IMR-90 (cell line): ENCODE measurements around the gene C1QTNF1. TPM values are rescaled to one million over a fixed set of nuclear protein-coding genes. Genes with fewer than 3 reads are reported as not detected.

Source experiments
- ATAC-seq: fragments of 200-7000 bp; cut with Tn5 transposase; 2 replicates; pipeline ENCODE4 v1.9.1; 2020; ENCODE audit warnings: low read depth, mild to moderate bottlenecking, moderate library complexity
- BruUV-seq: library from RNA; stranded (reverse); fragments of 400-500 nt; replicated peaks from 2 replicates; lab custom pipeline; 2021; lab: Mats Ljungman, UMichigan
- CTCF ChIA-PET: fragments of 300-600 bp; formaldehyde crosslinking; extraction: SDS; loops from one replicate; lab custom pipeline; 2021; ENCODE audit warnings: antibody characterized with exemption; lab: Yijun Ruan, JAX
- POLR2A ChIA-PET: fragments of 300-600 bp; sonication (Branson Sonifier 250); formaldehyde crosslinking; loops from one replicate; lab custom pipeline; 2022; ENCODE audit warnings: antibody characterized with exemption; ENCODE audit not compliant: unreplicated experiment; lab: Charles Lee
- DNase-seq: peaks from one replicate; pipeline ENCODE4 v3.0.0; 2013
- H2AFZ ChIP-seq: replicated peaks from 2 replicates; pipeline ENCODE3; 2013; ENCODE audit warnings: low read length, mild to moderate bottlenecking; ENCODE audit not compliant: poor library complexity
- H2AK5ac ChIP-seq: 2 replicates; pipeline ENCODE4 v1.6.1; 2013; ENCODE audit warnings: low read depth, low read length, inconsistent platforms
- H2AK9ac ChIP-seq: replicated peaks from 2 replicates; pipeline ENCODE3; 2013; ENCODE audit warnings: mild to moderate bottlenecking, low read depth, low read length, moderate library complexity; ENCODE audit not compliant: poor library complexity
- H2BK120ac ChIP-seq: 2 replicates; pipeline ENCODE4 v1.6.1; 2013; ENCODE audit warnings: low read depth, low read length, inconsistent platforms
- H2BK15ac ChIP-seq: 3 replicates; pipeline ENCODE4 v1.6.1; 2013; ENCODE audit warnings: low read depth, low read length, inconsistent platforms
- H2BK20ac ChIP-seq: 2 replicates; pipeline ENCODE4 v1.6.1; 2013; ENCODE audit warnings: low read depth, mild to moderate bottlenecking, inconsistent platforms, low read length, moderate library complexity
- H2BK5ac ChIP-seq: 2 replicates; pipeline ENCODE4 v1.6.1; 2013; ENCODE audit warnings: mild to moderate bottlenecking, low read depth, low read length, inconsistent platforms; ENCODE audit not compliant: poor library complexity, severe bottlenecking
- H3K14ac ChIP-seq: replicated peaks from 2 replicates; pipeline ENCODE4 v1.6.1; 2013; ENCODE audit warnings: low read depth, low read length, inconsistent platforms
- H3K18ac ChIP-seq: 2 replicates; pipeline ENCODE4 v1.6.1; 2013; ENCODE audit warnings: low read depth, low read length, control low read depth
- H3K23ac ChIP-seq: 2 replicates; pipeline ENCODE4 v1.6.1; 2013; ENCODE audit warnings: low read depth, low read length, inconsistent platforms
- H3K27ac ChIP-seq: 2 replicates; pipeline ENCODE4 v1.5.1; 2013; ENCODE audit warnings: mild to moderate bottlenecking, control low read depth, low read length; ENCODE audit not compliant: insufficient read depth
- H3K27me3 ChIP-seq: 2 replicates; pipeline ENCODE4 v1.6.1; 2013; ENCODE audit warnings: low read length; ENCODE audit not compliant: control insufficient read depth, insufficient read depth
- H3K36me3 ChIP-seq: 2 replicates; pipeline ENCODE4 v1.6.1; 2013; ENCODE audit warnings: low read length, mixed read lengths; ENCODE audit not compliant: control insufficient read depth, insufficient read depth
- H3K4ac ChIP-seq: 2 replicates; pipeline ENCODE4 v1.6.1; 2013; ENCODE audit warnings: low read depth, low read length, inconsistent platforms
- H3K4me1 ChIP-seq: 2 replicates; pipeline ENCODE4 v1.6.1; 2013; ENCODE audit warnings: low read length, mixed read lengths; ENCODE audit not compliant: control insufficient read depth, insufficient read depth
- H3K4me2 ChIP-seq: 2 replicates; pipeline ENCODE4 v1.6.1; 2013; ENCODE audit warnings: low read depth, mild to moderate bottlenecking, control low read depth, low read length, moderate library complexity
- H3K4me3 ChIP-seq: 2 replicates; pipeline ENCODE4 v1.5.1; 2013; ENCODE audit warnings: low read depth, mild to moderate bottlenecking, control low read depth, low read length, moderate library complexity; ENCODE audit not compliant: insufficient read depth
- H3K56ac ChIP-seq: 2 replicates; pipeline ENCODE4 v1.6.1; 2013; ENCODE audit warnings: low read length, inconsistent platforms; ENCODE audit not compliant: insufficient read depth; ENCODE audit errors: extremely low read depth
- H3K79me1 ChIP-seq, 2 experiments: 2 replicates each; pipeline ENCODE4 v1.6.1; 2013; ENCODE audit warnings: low read length in 2 of 2, inconsistent platforms in 1 of 2, low read depth in 1 of 2
- H3K9ac ChIP-seq: 2 replicates; pipeline ENCODE4 v1.6.1; 2013; ENCODE audit warnings: low read depth, low read length, control low read depth
- H3K9me1 ChIP-seq: 2 replicates; pipeline ENCODE4 v1.6.1; 2013; ENCODE audit warnings: low read length, inconsistent platforms; ENCODE audit not compliant: insufficient read depth
- H3K9me3 ChIP-seq: 2 replicates; pipeline ENCODE4 v1.6.1; 2013; ENCODE audit warnings: low read length; ENCODE audit not compliant: control insufficient read depth, insufficient read depth
- H4K20me1 ChIP-seq: 2 replicates; pipeline ENCODE4 v1.6.1; 2013; ENCODE audit warnings: low read length, inconsistent platforms; ENCODE audit not compliant: insufficient read depth
- H4K5ac ChIP-seq: 2 replicates; pipeline ENCODE4 v1.6.1; 2013; ENCODE audit warnings: mild to moderate bottlenecking, low read depth, low read length, control low read depth
- H4K8ac ChIP-seq, 2 experiments: 2 replicates each; pipeline ENCODE4 v1.6.1; 2013; ENCODE audit warnings: low read depth in 2 of 2, low read length in 2 of 2, control low read depth in 1 of 2, inconsistent platforms in 1 of 2
- H4K91ac ChIP-seq: 2 replicates; pipeline ENCODE4 v1.6.1; 2013; ENCODE audit warnings: low read depth, low read length, inconsistent platforms; ENCODE audit not compliant: insufficient read depth
- CEBPB ChIP-seq: IDR thresholded peaks from 2 replicates; pipeline ENCODE4 v1.6.1; 2012; ENCODE audit warnings: low read depth, low read length, improper control_type of control experiment
- CHD1 ChIP-seq: IDR thresholded peaks from 2 replicates; pipeline ENCODE4 v1.6.1; 2012; ENCODE audit warnings: low read depth, low read length, improper control_type of control experiment
- MAFK ChIP-seq: IDR thresholded peaks from 2 replicates; pipeline ENCODE4 v1.6.1; 2012; ENCODE audit warnings: low read depth, low read length, improper control_type of control experiment
- MAZ ChIP-seq: IDR thresholded peaks from 2 replicates; pipeline ENCODE4 v1.6.1; 2012; ENCODE audit warnings: low read depth, mild to moderate bottlenecking, low read length, improper control_type of control experiment, moderate library complexity, borderline replicate concordance
- NFE2L2 ChIP-seq: fragments of 150-350 bp; IDR thresholded peaks from 2 replicates; pipeline ENCODE4 v1.6.1; 2016; ENCODE audit warnings: low read depth, mild to moderate bottlenecking, low read length
- POLR2A ChIP-seq: IDR thresholded peaks from 2 replicates; pipeline ENCODE4 v1.6.1; 2012; ENCODE audit warnings: mild to moderate bottlenecking, low read depth, low read length
- RAD21 ChIP-seq: IDR thresholded peaks from 2 replicates; pipeline ENCODE4 v1.6.1; 2012; ENCODE audit warnings: low read length, improper control_type of control experiment
- RCOR1 ChIP-seq: IDR thresholded peaks from 2 replicates; pipeline ENCODE4 v1.6.1; 2012; ENCODE audit warnings: mild to moderate bottlenecking, low read length, improper control_type of control experiment; ENCODE audit not compliant: insufficient replicate concordance
- RFX5 ChIP-seq: IDR thresholded peaks from 2 replicates; pipeline ENCODE4 v1.8.0; 2012; ENCODE audit warnings: low read depth, mild to moderate bottlenecking, low read length, moderate library complexity
- SMC3 ChIP-seq: fragments of 150-350 bp; IDR thresholded peaks from 2 replicates; pipeline ENCODE4 v1.6.1; 2016; ENCODE audit warnings: low read depth, mild to moderate bottlenecking, antibody characterized with exemption, low read length, moderate library complexity
- WGBS, 2 experiments: methylation state at CpG; one replicate each; pipeline versions ENCODE4 v1.1.5 to v1.1.7; 2013; ENCODE audit warnings: missing lambda C conversion rate in 2 of 2; ENCODE audit not compliant: insufficient read length in 1 of 2; ENCODE audit errors: extremely low coverage in 2 of 2; 5-methylcytosine and 5-hydroxymethylcytosine counted together
- dilution Hi-C: fragments of 300-500 bp; cut with HindIII; formaldehyde crosslinking; loops from one replicate; pipeline ENCODE4 v1.14.3; 2018; ENCODE audit warnings: low sequenced_read_pairs; ENCODE audit not compliant: unreplicated experiment
- in situ Hi-C: fragments of 300-500 bp; cut with MboI; formaldehyde crosslinking; loops from 3 replicates; pipeline ENCODE4 v1.14.3; 2019; ENCODE audit warnings: low sequenced_read_pairs, inconsistent platforms, mixed read lengths
- intact Hi-C: fragments of 100-400 bp; cut with micrococcal nuclease; formaldehyde crosslinking; loops from 2 replicates; pipeline ENCODE4 v1.10.0; 2022
- polyA plus RNA-seq, 3 experiments: library from polyadenylated mRNA; depleted of rRNA; stranded (reverse); fragments of >200 nt; gene quantifications; 2 replicates each; pipeline ENCODE4 v1.2.3, GENCODE V29; 2012; ENCODE audit warnings: low replicate concordance in 1 of 3
- total RNA-seq: library from RNA; depleted of rRNA; stranded (reverse); fragments of >200 nt; gene quantifications from 2 replicates; pipeline ENCODE4 v1.2.3, GENCODE V29; 2012
- TF ChIP-seq, protein P1 (sequence below): fragments of 150-350 bp; IDR thresholded peaks from 2 replicates; pipeline ENCODE4 v1.6.1; 2017; ENCODE audit warnings: mild to moderate bottlenecking, antibody characterized with exemption, low read length, low read depth
- TF ChIP-seq, protein P2 (sequence below): fragments of 150-350 bp; IDR thresholded peaks from 2 replicates; pipeline ENCODE4 v1.6.1; 2016; ENCODE audit warnings: low read depth, mild to moderate bottlenecking, low read length, moderate library complexity, borderline replicate concordance

Gene C1QTNF1
- total and polyA plus RNA-seq, 2 of the 4 experiments (the other 2 are of a cell fraction) = 3.4 to 8.4 TPM

DNA sequence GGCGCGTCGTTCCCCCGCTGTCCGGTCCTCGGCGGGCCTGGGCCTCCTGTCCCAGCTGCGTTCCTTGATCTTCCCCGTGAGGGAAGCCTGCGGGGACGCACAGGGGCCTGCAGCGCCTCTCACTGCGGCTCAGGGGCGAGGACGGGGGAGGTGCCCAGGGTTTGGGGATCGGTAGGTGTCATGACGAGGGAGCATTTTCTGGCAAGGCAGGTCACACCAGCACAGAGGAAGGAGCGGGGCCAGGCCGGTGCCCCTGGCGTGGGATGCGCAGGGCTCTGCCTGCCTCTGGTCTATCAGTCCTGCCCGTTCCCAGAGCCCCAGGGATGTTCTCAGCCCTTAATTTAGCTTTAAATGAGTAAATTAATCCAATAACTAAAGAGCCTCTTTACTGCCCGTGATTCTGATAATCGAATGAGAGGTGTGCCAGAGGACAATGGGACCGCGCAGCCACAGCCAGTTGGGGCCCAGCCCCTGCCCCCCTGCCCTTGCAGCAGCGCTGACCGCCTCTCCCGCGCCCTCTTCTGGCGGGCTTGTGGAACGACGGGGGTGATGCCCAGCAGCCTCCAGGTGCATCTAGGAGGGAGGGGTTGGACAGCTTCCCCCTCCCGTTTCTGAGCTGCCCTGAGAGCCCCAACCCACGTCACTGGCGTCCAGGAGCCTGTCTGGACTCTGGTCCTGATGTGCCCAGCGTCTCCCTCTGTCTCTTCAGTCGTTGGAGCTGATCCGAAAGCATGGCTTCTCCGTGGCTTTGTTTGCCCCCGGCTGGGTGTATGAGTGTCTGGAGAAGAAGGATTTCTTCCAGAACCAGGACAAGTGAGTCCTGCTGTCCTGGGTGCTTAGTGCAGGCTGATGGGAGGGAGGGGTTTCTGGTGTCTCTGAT, 58.6 kb downstream of the C1QTNF1 start (continued):
- peak; percentile 71 for TF ChIP-seq SMC3

DNA sequence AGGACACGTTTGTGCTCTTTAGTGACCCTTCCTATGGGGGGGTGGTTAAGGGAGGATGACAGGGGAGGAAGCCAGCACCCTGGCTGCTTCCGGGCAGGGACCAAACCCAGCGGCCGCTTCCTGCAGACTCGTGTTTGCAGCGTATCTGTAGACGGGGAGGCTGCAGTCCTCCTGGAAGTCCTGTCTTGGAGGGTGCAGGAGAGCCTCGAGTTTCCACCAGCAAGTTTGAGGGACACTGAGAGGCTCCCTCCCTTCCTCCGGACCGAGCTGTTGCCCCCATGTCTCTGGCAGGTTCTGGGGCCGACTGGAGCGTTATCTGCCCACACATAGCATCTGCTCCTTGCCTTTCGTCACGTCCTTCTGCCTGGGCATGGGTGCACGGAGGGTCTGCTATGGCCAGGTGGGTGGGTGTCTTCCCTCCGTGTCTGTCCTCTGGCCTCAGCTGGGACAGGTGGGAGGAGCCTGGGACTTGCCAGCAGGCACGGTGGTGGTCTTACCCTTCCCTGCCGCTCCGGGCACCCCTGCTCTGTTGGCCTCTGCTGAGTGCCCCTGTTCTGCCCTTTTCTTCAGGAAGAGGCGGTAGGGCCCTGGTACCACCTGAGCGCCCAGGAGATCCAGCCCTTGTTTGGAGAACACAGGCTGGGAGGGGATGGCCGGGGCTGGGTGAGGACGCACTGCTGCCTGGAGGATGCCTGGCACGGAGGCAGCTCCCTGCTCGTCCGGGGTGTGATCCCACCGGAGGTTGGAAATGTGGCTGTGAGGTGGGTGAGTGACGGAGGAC, 59.4 kb downstream of the C1QTNF1 start:
- dilution Hi-C loops = no loop called here
- no peaks in the 10 kb centered on the region for H3K4me1 ChIP-seq
- in situ Hi-C loops = loop anchor here (5.0 to 25.0 kb wide), 3 partner anchors 61 to 629 kb away; partner anchors contain the start of gene C1QTNF1
- no peaks in the 10 kb centered on the region for H3K27me3 ChIP-seq
- no peak overlapping the region for H3K14ac ChIP-seq
- no peak overlapping the region for H2BK5ac ChIP-seq
- 89% methylated on average over 16 of the region's 28 CpGs; no CpG with 5 or more reads in 1 of the 2 experiments for WGBS, 2 experiments
- H4K5ac ChIP-seq = no peak overlapping the region
- H2BK20ac ChIP-seq = no peak overlapping the region
- H2AK9ac ChIP-seq = no peak overlapping the region
- no peak overlapping the region for H2AFZ ChIP-seq
- H4K91ac ChIP-seq = no peak overlapping the region
- H3K23ac ChIP-seq = no peak overlapping the region
- H3K4me3 ChIP-seq = no peak overlapping the region
- ATAC-seq = no peak
- peaks cover 9% of the 10 kb centered on the region; the same call in 1 of the 2 replicates for H4K20me1 ChIP-seq
- no peaks in the 10 kb centered on the region for H3K79me1 ChIP-seq
- intact Hi-C loops = no loop called here
- BruUV-seq = no TSS peak
- POLR2A ChIA-PET = no interaction called here
- no peak overlapping the region for H2AK5ac ChIP-seq
- no peak overlapping the region for H3K4me2 ChIP-seq
- H2BK15ac ChIP-seq = no peak overlapping the region
- H3K4ac ChIP-seq = no peak overlapping the region
- no peak overlapping the region for H2BK120ac ChIP-seq
- H3K56ac ChIP-seq = no peak overlapping the region
- H4K8ac ChIP-seq = no peak overlapping the region
- no peak overlapping the region for H3K9ac ChIP-seq
- no peaks in the 10 kb centered on the region for H3K9me1 ChIP-seq
- DNase-seq = no peak
- CTCF ChIA-PET = interaction anchor here (0.9 to 1.3 kb wide), 5 partner anchors 10 to 65 kb away, joined by 3 to 5 read pairs (median 3); no protein-coding TSS in a partner anchor
- no peaks in the 10 kb centered on the region for H3K9me3 ChIP-seq
- no peak overlapping the region for H3K18ac ChIP-seq
- no peak overlapping the region for H3K27ac ChIP-seq
- peaks cover 35% of the 10 kb centered on the region for H3K36me3 ChIP-seq
- TF ChIP-seq RAD21 (no peak), RCOR1 (no peak), RFX5 (no peak), CEBPB (no peak), POLR2A (no peak), SMC3 (no peak), NFE2L2 (no peak), CHD1 (no peak), MAFK (no peak), MAZ (no peak)
- TF ChIP-seq, protein P1, sequence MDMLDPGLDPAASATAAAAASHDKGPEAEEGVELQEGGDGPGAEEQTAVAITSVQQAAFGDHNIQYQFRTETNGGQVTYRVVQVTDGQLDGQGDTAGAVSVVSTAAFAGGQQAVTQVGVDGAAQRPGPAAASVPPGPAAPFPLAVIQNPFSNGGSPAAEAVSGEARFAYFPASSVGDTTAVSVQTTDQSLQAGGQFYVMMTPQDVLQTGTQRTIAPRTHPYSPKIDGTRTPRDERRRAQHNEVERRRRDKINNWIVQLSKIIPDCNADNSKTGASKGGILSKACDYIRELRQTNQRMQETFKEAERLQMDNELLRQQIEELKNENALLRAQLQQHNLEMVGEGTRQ = no peak
- TF ChIP-seq, protein P2, sequence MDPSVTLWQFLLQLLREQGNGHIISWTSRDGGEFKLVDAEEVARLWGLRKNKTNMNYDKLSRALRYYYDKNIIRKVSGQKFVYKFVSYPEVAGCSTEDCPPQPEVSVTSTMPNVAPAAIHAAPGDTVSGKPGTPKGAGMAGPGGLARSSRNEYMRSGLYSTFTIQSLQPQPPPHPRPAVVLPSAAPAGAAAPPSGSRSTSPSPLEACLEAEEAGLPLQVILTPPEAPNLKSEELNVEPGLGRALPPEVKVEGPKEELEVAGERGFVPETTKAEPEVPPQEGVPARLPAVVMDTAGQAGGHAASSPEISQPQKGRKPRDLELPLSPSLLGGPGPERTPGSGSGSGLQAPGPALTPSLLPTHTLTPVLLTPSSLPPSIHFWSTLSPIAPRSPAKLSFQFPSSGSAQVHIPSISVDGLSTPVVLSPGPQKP = no peak
